ENCODE data around the gene ILK. TPM values are rescaled to one million over a fixed set of nuclear protein-coding genes. Genes with fewer than 3 reads are reported as not detected.

Gene ILK
- total and polyA plus RNA-seq, 2 of the 13 experiments (the other 11 are each of a cell fraction or from before 2014, with no cell fraction given) = 70.3 to 108 TPM

- TF ChIP-seq ZBTB49 (CRISPR knock-in tag; IDR thresholded peaks at IDR 0.05; ENCODE audit: borderline replicate concordance) (no peak), SRF (IDR thresholded peaks at IDR 0.05; ENCODE audit: low read depth, low read length) (no peak; the same call in 1 of the 2 replicates), KDM2A (CRISPR knock-in tag; IDR thresholded peaks at IDR 0.05; ENCODE audit: borderline replicate concordance, low read depth) (0 out of 2 replicates have a peak, but pooled peaks have one; percentile 41), SOX13 (IDR thresholded peaks at IDR 0.05) (no peak), SOX13 (CRISPR knock-in tag; conservative IDR thresholded peaks at IDR 0.05 in 1 of 2, IDR thresholded peaks at IDR 0.05 in 1 of 2) (0 out of 4 replicates have a peak, but pooled peaks of 1 of the 2 experiments have one; percentile 11), HNRNPLL (IDR thresholded peaks at IDR 0.05; ENCODE audit: low read depth, low read length, poor library complexity, severe bottlenecking) (no peak), CENPX (CRISPR knock-in tag; IDR thresholded peaks at IDR 0.05) (no peak), ZHX1 (CRISPR knock-in tag; IDR thresholded peaks at IDR 0.05; ENCODE audit: low read depth) (no peak), SSRP1 (CRISPR knock-in tag; IDR thresholded peaks at IDR 0.05) (no peak), KLF6 (CRISPR knock-in tag; IDR thresholded peaks at IDR 0.05) (no peak; the same call in 1 of the 2 replicates), ZNF782 (CRISPR knock-in tag; IDR thresholded peaks at IDR 0.05; ENCODE audit: borderline replicate concordance) (no peak), EZH2 (conservative IDR thresholded peaks at IDR 0.05; ENCODE audit: low read depth, low read length) (no peak), SMAD9 (CRISPR knock-in tag; IDR thresholded peaks at IDR 0.05) (no peak), TFDP2 (CRISPR knock-in tag; IDR thresholded peaks at IDR 0.05) (peak; percentile 36; the same call in 1 of the 2 replicates), RFX5 (IDR thresholded peaks at IDR 0.05; ENCODE audit: low read depth, low read length) (peak; percentile 100), SETDB1 (CRISPR knock-in tag; IDR thresholded peaks at IDR 0.05; ENCODE audit: borderline replicate concordance) (no peak), CEBPZ (IDR thresholded peaks at IDR 0.05; ENCODE audit: low read length) (no peak)
Observed at GRCh38 chr11:6619004-6619745, 15.6 kb downstream of the ILK start, which contains the start of gene TPP1 (continued).
